Measurements from ENCODE around the gene ODAM.

ODAM gene

DNA sequence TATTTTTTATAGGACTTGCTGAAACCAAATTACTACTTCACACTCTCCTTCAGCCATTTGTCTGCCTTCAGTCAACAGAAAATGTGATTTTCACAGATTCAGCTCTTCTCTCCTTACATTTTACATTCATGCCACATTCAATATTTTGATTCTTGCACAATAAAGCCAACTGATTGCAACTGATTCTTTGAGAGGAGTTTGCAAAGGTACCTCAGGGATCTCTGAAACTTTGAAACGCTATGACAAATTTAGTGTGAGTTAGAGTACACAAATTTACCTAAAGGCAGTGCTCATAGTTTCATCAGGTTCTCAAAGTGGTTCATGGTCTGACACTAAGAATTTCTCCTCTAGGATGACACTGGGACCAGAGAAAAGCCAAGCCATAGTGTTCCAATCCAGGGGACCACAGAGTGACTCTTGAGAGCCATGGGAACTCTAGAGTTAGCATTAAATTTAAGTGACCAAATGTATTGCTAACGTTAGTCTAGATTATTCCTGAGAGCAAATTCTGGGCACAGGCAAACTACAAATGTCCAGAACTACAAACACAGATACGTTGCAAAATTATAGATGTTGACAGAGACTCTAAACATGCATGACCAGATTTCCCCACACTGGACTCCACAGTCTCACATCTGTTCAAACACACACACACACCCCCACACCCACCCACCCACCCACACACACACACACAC lies 55.9 kb downstream of the ODAM start:
- no peaks in the 10 kb centered on the region for H3K9me3 ChIP-seq (ENCODE audit: control insufficient read depth, insufficient read depth, low read depth, low read length)
- H3K36me3 ChIP-seq (ENCODE audit: control insufficient read depth in 2 of 2, insufficient read depth in 1 of 2, low read length in 2 of 2): no peaks in the 10 kb centered on the region
- no peak overlapping the region for H3K4me3 ChIP-seq (ENCODE audit: low read depth, low read length)
- CTCF ChIA-PET: no interaction called here
- POLR2A ChIA-PET: no interaction called here
- H3K27ac ChIP-seq (ENCODE audit: extremely low read depth, low read depth, low read length): no peak overlapping the region
- TF ChIP-seq, protein P1, sequence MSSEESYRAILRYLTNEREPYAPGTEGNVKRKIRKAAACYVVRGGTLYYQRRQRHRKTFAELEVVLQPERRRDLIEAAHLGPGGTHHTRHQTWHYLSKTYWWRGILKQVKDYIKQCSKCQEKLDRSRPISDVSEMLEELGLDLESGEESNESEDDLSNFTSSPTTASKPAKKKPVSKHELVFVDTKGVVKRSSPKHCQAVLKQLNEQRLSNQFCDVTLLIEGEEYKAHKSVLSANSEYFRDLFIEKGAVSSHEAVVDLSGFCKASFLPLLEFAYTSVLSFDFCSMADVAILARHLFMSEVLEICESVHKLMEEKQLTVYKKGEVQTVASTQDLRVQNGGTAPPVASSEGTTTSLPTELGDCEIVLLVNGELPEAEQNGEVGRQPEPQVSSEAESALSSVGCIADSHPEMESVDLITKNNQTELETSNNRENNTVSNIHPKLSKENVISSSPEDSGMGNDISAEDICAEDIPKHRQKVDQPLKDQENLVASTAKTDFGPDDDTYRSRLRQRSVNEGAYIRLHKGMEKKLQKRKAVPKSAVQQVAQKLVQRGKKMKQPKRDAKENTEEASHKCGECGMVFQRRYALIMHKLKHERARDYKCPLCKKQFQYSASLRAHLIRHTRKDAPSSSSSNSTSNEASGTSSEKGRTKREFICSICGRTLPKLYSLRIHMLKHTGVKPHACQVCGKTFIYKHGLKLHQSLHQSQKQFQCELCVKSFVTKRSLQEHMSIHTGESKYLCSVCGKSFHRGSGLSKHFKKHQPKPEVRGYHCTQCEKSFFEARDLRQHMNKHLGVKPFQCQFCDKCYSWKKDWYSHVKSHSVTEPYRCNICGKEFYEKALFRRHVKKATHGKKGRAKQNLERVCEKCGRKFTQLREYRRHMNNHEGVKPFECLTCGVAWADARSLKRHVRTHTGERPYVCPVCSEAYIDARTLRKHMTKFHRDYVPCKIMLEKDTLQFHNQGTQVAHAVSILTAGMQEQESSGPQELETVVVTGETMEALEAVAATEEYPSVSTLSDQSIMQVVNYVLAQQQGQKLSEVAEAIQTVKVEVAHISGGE (tag by site-specific recombination; conservative IDR thresholded peaks at IDR 0.05; ENCODE audit: low read depth): no peak
- TF ChIP-seq ZNF121 (tag by site-specific recombination; IDR thresholded peaks at IDR 0.05) (no peak), ZFP69B (tag by site-specific recombination; IDR thresholded peaks at IDR 0.05) (no peak), TCF7L2 (IDR thresholded peaks at IDR 0.05; ENCODE audit: borderline replicate concordance, low read depth, low read length) (no peak), ZNF223 (tag by site-specific recombination; IDR thresholded peaks at IDR 0.05) (no peak), ZNF558 (tag by site-specific recombination; IDR thresholded peaks at IDR 0.05) (no peak), ZNF2 (tag by site-specific recombination; IDR thresholded peaks at IDR 0.05) (no peak)
- no peaks in the 10 kb centered on the region for H3K4me1 ChIP-seq (ENCODE audit: control insufficient read depth, insufficient read depth, low read length)

DNA sequence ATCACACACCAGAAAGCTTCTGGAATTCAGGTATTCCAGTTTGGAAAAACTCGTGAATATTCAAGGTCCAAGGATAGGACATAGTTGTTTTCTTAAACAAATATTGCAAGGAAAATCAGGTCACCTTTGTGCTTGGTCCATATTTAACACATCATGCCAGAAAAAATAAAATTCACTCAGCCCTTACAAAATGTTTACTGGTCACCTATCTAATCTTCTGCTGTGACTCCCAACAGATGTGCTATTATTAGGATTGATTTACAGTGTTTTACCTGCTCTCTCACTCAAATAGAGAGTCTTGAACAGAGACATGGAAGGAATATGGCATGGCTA lies 56.4 kb downstream of the ODAM start:
- H3K36me3 ChIP-seq (ENCODE audit: control insufficient read depth in 2 of 2, insufficient read depth in 1 of 2, low read length in 2 of 2): no peaks in the 10 kb centered on the region
- no peaks in the 10 kb centered on the region for H3K4me1 ChIP-seq (ENCODE audit: control insufficient read depth, insufficient read depth, low read length)
- H3K4me3 ChIP-seq (ENCODE audit: low read depth, low read length): no peak overlapping the region
- H3K27ac ChIP-seq (ENCODE audit: extremely low read depth, low read depth, low read length): no peak overlapping the region
- ChIA-PET POLR2A (no interaction called here), CTCF (no interaction called here)
- H3K9me3 ChIP-seq (ENCODE audit: control insufficient read depth, insufficient read depth, low read depth, low read length): no peaks in the 10 kb centered on the region
- TF ChIP-seq, protein P2, sequence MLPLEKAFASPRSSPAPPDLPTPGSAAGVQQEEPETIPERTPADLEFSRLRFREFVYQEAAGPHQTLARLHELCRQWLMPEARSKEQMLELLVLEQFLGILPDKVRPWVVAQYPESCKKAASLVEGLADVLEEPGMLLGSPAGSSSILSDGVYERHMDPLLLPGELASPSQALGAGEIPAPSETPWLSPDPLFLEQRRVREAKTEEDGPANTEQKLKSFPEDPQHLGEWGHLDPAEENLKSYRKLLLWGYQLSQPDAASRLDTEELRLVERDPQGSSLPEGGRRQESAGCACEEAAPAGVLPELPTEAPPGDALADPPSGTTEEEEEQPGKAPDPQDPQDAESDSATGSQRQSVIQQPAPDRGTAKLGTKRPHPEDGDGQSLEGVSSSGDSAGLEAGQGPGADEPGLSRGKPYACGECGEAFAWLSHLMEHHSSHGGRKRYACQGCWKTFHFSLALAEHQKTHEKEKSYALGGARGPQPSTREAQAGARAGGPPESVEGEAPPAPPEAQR (tag by site-specific recombination; IDR thresholded peaks at IDR 0.05): no peak
- TF ChIP-seq ZNF596 (tag by site-specific recombination; IDR thresholded peaks at IDR 0.05): no peak
- TF ChIP-seq, protein P3, sequence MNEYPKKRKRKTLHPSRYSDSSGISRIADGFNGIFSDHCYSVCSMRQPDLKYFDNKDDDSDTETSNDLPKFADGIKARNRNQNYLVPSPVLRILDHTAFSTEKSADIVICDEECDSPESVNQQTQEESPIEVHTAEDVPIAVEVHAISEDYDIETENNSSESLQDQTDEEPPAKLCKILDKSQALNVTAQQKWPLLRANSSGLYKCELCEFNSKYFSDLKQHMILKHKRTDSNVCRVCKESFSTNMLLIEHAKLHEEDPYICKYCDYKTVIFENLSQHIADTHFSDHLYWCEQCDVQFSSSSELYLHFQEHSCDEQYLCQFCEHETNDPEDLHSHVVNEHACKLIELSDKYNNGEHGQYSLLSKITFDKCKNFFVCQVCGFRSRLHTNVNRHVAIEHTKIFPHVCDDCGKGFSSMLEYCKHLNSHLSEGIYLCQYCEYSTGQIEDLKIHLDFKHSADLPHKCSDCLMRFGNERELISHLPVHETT (tag by site-specific recombination; IDR thresholded peaks at IDR 0.05): no peak
- TF ChIP-seq, protein P4, sequence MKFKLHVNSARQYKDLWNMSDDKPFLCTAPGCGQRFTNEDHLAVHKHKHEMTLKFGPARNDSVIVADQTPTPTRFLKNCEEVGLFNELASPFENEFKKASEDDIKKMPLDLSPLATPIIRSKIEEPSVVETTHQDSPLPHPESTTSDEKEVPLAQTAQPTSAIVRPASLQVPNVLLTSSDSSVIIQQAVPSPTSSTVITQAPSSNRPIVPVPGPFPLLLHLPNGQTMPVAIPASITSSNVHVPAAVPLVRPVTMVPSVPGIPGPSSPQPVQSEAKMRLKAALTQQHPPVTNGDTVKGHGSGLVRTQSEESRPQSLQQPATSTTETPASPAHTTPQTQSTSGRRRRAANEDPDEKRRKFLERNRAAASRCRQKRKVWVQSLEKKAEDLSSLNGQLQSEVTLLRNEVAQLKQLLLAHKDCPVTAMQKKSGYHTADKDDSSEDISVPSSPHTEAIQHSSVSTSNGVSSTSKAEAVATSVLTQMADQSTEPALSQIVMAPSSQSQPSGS (tag by site-specific recombination; IDR thresholded peaks at IDR 0.05; ENCODE audit: low read depth): no peak
- no peak for TF ChIP-seq ZNF2 (tag by site-specific recombination; IDR thresholded peaks at IDR 0.05)
- TF ChIP-seq, protein P1 (tag by site-specific recombination; conservative IDR thresholded peaks at IDR 0.05; ENCODE audit: low read depth): no peak
- TF ChIP-seq, protein P5, sequence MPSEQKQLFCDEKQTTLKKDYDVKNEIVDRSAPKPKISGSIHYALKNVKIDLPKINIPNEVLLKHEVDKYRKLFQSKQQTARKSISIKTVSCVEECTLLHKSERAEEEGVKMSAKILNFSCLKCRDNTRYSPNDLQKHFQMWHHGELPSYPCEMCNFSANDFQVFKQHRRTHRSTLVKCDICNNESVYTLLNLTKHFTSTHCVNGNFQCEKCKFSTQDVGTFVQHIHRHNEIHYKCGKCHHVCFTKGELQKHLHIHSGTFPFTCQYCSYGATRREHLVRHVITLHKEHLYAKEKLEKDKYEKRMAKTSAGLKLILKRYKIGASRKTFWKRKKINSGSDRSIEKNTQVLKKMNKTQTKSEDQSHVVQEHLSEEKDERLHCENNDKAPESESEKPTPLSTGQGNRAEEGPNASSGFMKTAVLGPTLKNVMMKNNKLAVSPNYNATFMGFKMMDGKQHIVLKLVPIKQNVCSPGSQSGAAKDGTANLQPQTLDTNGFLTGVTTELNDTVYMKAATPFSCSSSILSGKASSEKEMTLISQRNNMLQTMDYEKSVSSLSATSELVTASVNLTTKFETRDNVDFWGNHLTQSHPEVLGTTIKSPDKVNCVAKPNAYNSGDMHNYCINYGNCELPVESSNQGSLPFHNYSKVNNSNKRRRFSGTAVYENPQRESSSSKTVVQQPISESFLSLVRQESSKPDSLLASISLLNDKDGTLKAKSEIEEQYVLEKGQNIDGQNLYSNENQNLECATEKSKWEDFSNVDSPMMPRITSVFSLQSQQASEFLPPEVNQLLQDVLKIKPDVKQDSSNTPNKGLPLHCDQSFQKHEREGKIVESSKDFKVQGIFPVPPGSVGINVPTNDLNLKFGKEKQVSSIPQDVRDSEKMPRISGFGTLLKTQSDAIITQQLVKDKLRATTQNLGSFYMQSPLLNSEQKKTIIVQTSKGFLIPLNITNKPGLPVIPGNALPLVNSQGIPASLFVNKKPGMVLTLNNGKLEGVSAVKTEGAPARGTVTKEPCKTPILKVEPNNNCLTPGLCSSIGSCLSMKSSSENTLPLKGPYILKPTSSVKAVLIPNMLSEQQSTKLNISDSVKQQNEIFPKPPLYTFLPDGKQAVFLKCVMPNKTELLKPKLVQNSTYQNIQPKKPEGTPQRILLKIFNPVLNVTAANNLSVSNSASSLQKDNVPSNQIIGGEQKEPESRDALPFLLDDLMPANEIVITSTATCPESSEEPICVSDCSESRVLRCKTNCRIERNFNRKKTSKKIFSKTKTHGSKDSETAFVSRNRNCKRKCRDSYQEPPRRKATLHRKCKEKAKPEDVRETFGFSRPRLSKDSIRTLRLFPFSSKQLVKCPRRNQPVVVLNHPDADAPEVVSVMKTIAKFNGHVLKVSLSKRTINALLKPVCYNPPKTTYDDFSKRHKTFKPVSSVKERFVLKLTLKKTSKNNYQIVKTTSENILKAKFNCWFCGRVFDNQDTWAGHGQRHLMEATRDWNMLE (tag by site-specific recombination; conservative IDR thresholded peaks at IDR 0.05; ENCODE audit: low read depth): no peak
- TF ChIP-seq ZFP69B (tag by site-specific recombination; IDR thresholded peaks at IDR 0.05): no peak
- no peak for TF ChIP-seq ZBTB7A (tag by site-specific recombination; IDR thresholded peaks at IDR 0.05; ENCODE audit: low read depth)
- TF ChIP-seq GLIS2 (tag by site-specific recombination; IDR thresholded peaks at IDR 0.05): no peak
- no peak for TF ChIP-seq WT1 (tag by site-specific recombination; IDR thresholded peaks at IDR 0.05)
- no peak for TF ChIP-seq ZNF529 (tag by site-specific recombination; IDR thresholded peaks at IDR 0.05; ENCODE audit: insufficient replicate concordance)
- TF ChIP-seq ZNF785 (tag by site-specific recombination; IDR thresholded peaks at IDR 0.05): no peak

Measured in HEK293 (cell line).